HepG2 (cell line): ENCODE data around the gene TCTA. TPM values are rescaled to one million over a fixed set of nuclear protein-coding genes. Genes with fewer than 3 reads are reported as not detected.

ENCODE experiments used
- ARID5B ChIP-seq: IDR thresholded peaks from 2 replicates; pipeline ENCODE4 v1.4.0; 2020; ENCODE audit warnings: mild to moderate bottlenecking, missing genetic modification reagents
- ARNT ChIP-seq: fragments of 450-650 bp; IDR thresholded peaks from 2 replicates; pipeline ENCODE4 v1.6.1; 2017
- ARNTL ChIP-seq: sonication (generic); formaldehyde crosslinking; IDR thresholded peaks from 2 replicates; pipeline ENCODE4 v1.4.0; 2020; ENCODE audit warnings: mild to moderate bottlenecking, missing genetic modification reagents
- BATF2 ChIP-seq: sonication (generic); formaldehyde crosslinking; IDR thresholded peaks from 2 replicates; pipeline ENCODE4 v1.8.0; 2022; ENCODE audit warnings: mild to moderate bottlenecking, missing genetic modification reagents, moderate library complexity
- ELF1 ChIP-seq: sonication (generic); formaldehyde crosslinking; IDR thresholded peaks from 2 replicates; pipeline ENCODE4 v1.4.0; 2020; ENCODE audit warnings: missing genetic modification reagents
- ETV5 ChIP-seq: IDR thresholded peaks from 2 replicates; pipeline ENCODE4 v1.6.1; 2018; ENCODE audit warnings: missing biosample characterization, missing genetic modification reagents, inconsistent platforms, borderline replicate concordance
- HNF4G ChIP-seq, 2 experiments: sonication (generic) in 1 of 2; formaldehyde crosslinking in 1 of 2; IDR thresholded peaks; 2 replicates each; pipeline versions ENCODE4 v1.4.0 to v1.6.1; 2011 to 2020; ENCODE audit warnings: borderline replicate concordance in 2 of 2, low read depth in 2 of 2, mild to moderate bottlenecking in 2 of 2, low read length in 1 of 2, missing genetic modification reagents in 1 of 2, moderate library complexity in 1 of 2
- MAF1 ChIP-seq: sonication (generic); formaldehyde crosslinking; IDR thresholded peaks from 2 replicates; pipeline ENCODE4 v1.5.0; 2020; ENCODE audit warnings: missing genetic modification reagents, borderline replicate concordance
- NKX3-1 ChIP-seq: sonication (generic); formaldehyde crosslinking; IDR thresholded peaks from 2 replicates; pipeline ENCODE4 v1.5.0; 2020; ENCODE audit warnings: missing genetic modification reagents
- NR2C2 ChIP-seq: sonication (generic); formaldehyde crosslinking; IDR thresholded peaks from 2 replicates; pipeline ENCODE4 v1.4.0; 2020; ENCODE audit warnings: missing genetic modification reagents, mild to moderate bottlenecking, moderate library complexity, borderline replicate concordance
- PBX2 ChIP-seq: IDR thresholded peaks from 2 replicates; pipeline ENCODE4 v1.6.1; 2016; ENCODE audit warnings: control low read depth
- POLR2AphosphoS2 ChIP-seq: IDR thresholded peaks from 2 replicates; pipeline ENCODE4 v1.6.1; 2011; ENCODE audit warnings: low read depth, low read length, improper control_type of control experiment
- POLR2G ChIP-seq: fragments of 200-400 bp; formaldehyde crosslinking; IDR thresholded peaks from 2 replicates; pipeline ENCODE4 v1.6.1; 2018; ENCODE audit warnings: mild to moderate bottlenecking, low read depth, low read length, moderate library complexity
- SCMH1 ChIP-seq: sonication (generic); formaldehyde crosslinking; IDR thresholded peaks from 2 replicates; pipeline ENCODE4 v1.9.0; 2021; ENCODE audit warnings: missing genetic modification reagents, mild to moderate bottlenecking, borderline replicate concordance
- TOE1 ChIP-seq: sonication (generic); formaldehyde crosslinking; IDR thresholded peaks from 2 replicates; pipeline ENCODE4 v1.4.0; 2020; ENCODE audit warnings: mild to moderate bottlenecking, missing genetic modification reagents
- ZFP36 ChIP-seq: fragments of 150-350 bp; IDR thresholded peaks from 2 replicates; pipeline ENCODE4 v1.6.1; 2018; ENCODE audit warnings: borderline replicate concordance, low read length, low read depth; ENCODE audit not compliant: partially characterized antibody
- ZFP90 ChIP-seq: sonication (generic); formaldehyde crosslinking; IDR thresholded peaks from 2 replicates; pipeline ENCODE4 v1.8.0; 2022; ENCODE audit warnings: missing genetic modification reagents, mild to moderate bottlenecking, inconsistent platforms, borderline replicate concordance
- ZMAT5 ChIP-seq: sonication (generic); formaldehyde crosslinking; IDR thresholded peaks from 2 replicates; pipeline ENCODE4 v1.5.0; 2020; ENCODE audit warnings: mild to moderate bottlenecking, low read depth, missing genetic modification reagents, borderline replicate concordance
- ZNF235 ChIP-seq: sonication (generic); formaldehyde crosslinking; IDR thresholded peaks from 2 replicates; pipeline ENCODE4 v1.8.1; 2023; ENCODE audit warnings: mild to moderate bottlenecking, missing genetic modification reagents, borderline replicate concordance
- ZNF256 ChIP-seq: sonication (generic); formaldehyde crosslinking; conservative IDR thresholded peaks from 2 replicates; pipeline ENCODE4 v1.4.0; 2020; ENCODE audit warnings: missing genetic modification reagents
- ZNF292 ChIP-seq: sonication (generic); formaldehyde crosslinking; IDR thresholded peaks from 2 replicates; pipeline ENCODE4 v1.8.1; 2022; ENCODE audit warnings: mild to moderate bottlenecking, low read depth, missing genetic modification reagents, borderline replicate concordance
- ZNF441 ChIP-seq: sonication (generic); formaldehyde crosslinking; IDR thresholded peaks from 2 replicates; pipeline ENCODE4 v1.7.0; 2021; ENCODE audit warnings: missing genetic modification reagents, borderline replicate concordance
- ZNF720 ChIP-seq: sonication (generic); formaldehyde crosslinking; IDR thresholded peaks from 2 replicates; pipeline ENCODE4 v1.4.0; 2020; ENCODE audit warnings: missing genetic modification reagents
- ZSCAN12 ChIP-seq: sonication (generic); formaldehyde crosslinking; IDR thresholded peaks from 2 replicates; pipeline ENCODE4 v1.9.0; 2021; ENCODE audit warnings: mild to moderate bottlenecking, missing genetic modification reagents
- ZSCAN20 ChIP-seq: sonication (generic); formaldehyde crosslinking; IDR thresholded peaks from 2 replicates; pipeline ENCODE4 v1.4.0; 2020; ENCODE audit warnings: missing genetic modification reagents, mild to moderate bottlenecking, borderline replicate concordance
- polyA plus RNA-seq, 8 experiments: library from polyadenylated mRNA; depleted of rRNA in 3 of 8; stranded (reverse) in 7 of 8; unstranded in 1 of 8; fragments of >200 nt; fragmentation: Illumina TruSeq in 4 of 8; extraction: Trizol in 4 of 8; gene quantifications; 2 replicates each; pipeline versions ENCODE4 v1.2.1 to v1.2.3, GENCODE V29; 2011 to 2016; ENCODE audit warnings: low read depth in 4 of 8, missing spikeins in 1 of 8, mixed read lengths in 1 of 8; ENCODE audit not compliant: insufficient read depth in 1 of 8
- total RNA-seq, 5 experiments: library from RNA; depleted of rRNA; stranded (reverse); fragments of >200 nt; fragmentation: Illumina TruSeq; extraction: Trizol; gene quantifications; 2 replicates each; pipeline ENCODE4 v1.2.3, GENCODE V29; 2016; ENCODE audit warnings: low read depth in 1 of 5

Gene TCTA
- total and polyA plus RNA-seq, 2 of the 13 experiments (the other 11 are each of a cell fraction or from before 2014, with no cell fraction given): 8.3 to 13.2 TPM

- TF ChIP-seq TOE1 (CRISPR knock-in tag): no peak
- no peak for TF ChIP-seq ZMAT5 (CRISPR knock-in tag)
- TF ChIP-seq ZNF292 (CRISPR knock-in tag): no peak
- TF ChIP-seq PBX2 (CRISPR knock-in tag): no peak
- no peak for TF ChIP-seq ZSCAN12 (CRISPR knock-in tag)
- TF ChIP-seq NKX3-1 (CRISPR knock-in tag): no peak
- TF ChIP-seq ETV5 (CRISPR knock-in tag): no peak
- TF ChIP-seq ELF1 (CRISPR knock-in tag): no peak
- no peak for TF ChIP-seq ARNT
- no peak for TF ChIP-seq ZNF235 (CRISPR knock-in tag)
- TF ChIP-seq ZFP36: no peak
- TF ChIP-seq BATF2: no peak
- peak; percentile 56; the same call in 1 of the 2 replicates for TF ChIP-seq POLR2G
- no peak for TF ChIP-seq ARID5B (CRISPR knock-in tag)
- no peak for TF ChIP-seq ARNTL (CRISPR knock-in tag)
- no peak for TF ChIP-seq NR2C2
- 0 out of 2 replicates have a peak, but pooled peaks have one; percentile 43 for TF ChIP-seq ZFP90 (CRISPR knock-in tag)
- no peak for TF ChIP-seq ZNF441 (CRISPR knock-in tag)
- no peak for TF ChIP-seq ZNF256 (CRISPR knock-in tag)
- no peak for TF ChIP-seq ZNF720 (CRISPR knock-in tag)
- TF ChIP-seq ZSCAN20 (CRISPR knock-in tag): no peak
- no peak for TF ChIP-seq SCMH1 (CRISPR knock-in tag)
- TF ChIP-seq HNF4G (IDR thresholded peaks at IDR 0.05; ENCODE audit: borderline replicate concordance, low read depth, low read length): no peak
- TF ChIP-seq HNF4G (CRISPR knock-in tag; IDR thresholded peaks at IDR 0.05; ENCODE audit: borderline replicate concordance, low read depth): no peak
- TF ChIP-seq MAF1 (CRISPR knock-in tag): no peak
- TF ChIP-seq POLR2AphosphoS2: no peak
These were observed 53.2 kb downstream of the TCTA start (continued) for GRCh38 chr3:49465270-49466034.
